Rectal smooth muscle tissue (tissue), 1 donor: Measurements from ENCODE around the gene CENPH.
A peak's percentile ranks its signal among the peaks of the same experiment; 100 is the strongest.
"Not testable (repeated sequence)": the region's sequence is repeated elsewhere in the genome, so short reads cannot be mapped to it uniquely, and the experiment has no call there.

Experiments used
- H3K27ac ChIP-seq: one replicate; pipeline ENCODE4 v1.7.0; 2013; ENCODE audit warnings: low read depth, low read length, inconsistent platforms
- H3K27me3 ChIP-seq: one replicate; pipeline ENCODE4 v1.7.0; 2013; ENCODE audit warnings: low read length; ENCODE audit not compliant: control insufficient read depth, insufficient read depth
- H3K36me3 ChIP-seq: one replicate; pipeline ENCODE4 v1.7.0; 2013; ENCODE audit warnings: low read length; ENCODE audit not compliant: control insufficient read depth, insufficient read depth
- H3K4me1 ChIP-seq: one replicate; pipeline ENCODE4 v1.7.0; 2013; ENCODE audit warnings: low read length; ENCODE audit not compliant: control insufficient read depth, insufficient read depth
- H3K4me3 ChIP-seq: one replicate; pipeline ENCODE4 v1.7.0; 2013; ENCODE audit warnings: low read length
- H3K9ac ChIP-seq: one replicate; pipeline ENCODE4 v1.7.0; 2013; ENCODE audit warnings: low read length

Gene CENPH

GRCh38 chr5:69167929-69168328 is 21.5 kb upstream of the CENPH start:
- Histone ChIP-seq H3K27ac (no peak overlapping the region), H3K9ac (no peak overlapping the region), H3K36me3 (peaks cover 2% of the 10 kb centered on the region), H3K4me3 (peak overlapping the region; percentile 95), H3K4me1 (peaks cover 3% of the 10 kb centered on the region), H3K27me3 (no peaks in the 10 kb centered on the region)

DNA sequence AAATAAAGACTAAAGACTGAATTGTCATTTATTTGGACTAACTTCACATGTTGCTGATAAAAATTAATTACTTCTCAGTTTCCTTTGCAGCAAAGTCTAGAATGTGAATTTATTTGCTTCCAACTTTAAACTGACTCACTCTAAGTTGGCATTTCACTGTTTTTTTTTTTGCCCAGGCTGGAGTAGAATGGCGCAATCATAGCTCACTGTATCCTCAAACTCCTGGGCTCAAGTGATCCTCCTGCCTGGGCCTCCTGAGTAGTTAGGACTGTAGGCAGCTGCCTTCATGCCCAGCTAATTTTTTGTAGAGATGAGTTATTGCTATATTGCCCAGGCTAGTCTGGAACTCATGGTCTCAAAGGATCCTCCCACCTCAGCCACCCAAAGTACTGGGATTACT is 18.9 kb upstream of the CENPH start:
- Histone ChIP-seq H3K36me3 (peaks cover 2% of the 10 kb centered on the region), H3K27ac (no peak overlapping the region), H3K4me1 (peaks cover 3% of the 10 kb centered on the region), H3K4me3 (no peak overlapping the region), H3K27me3 (no peaks in the 10 kb centered on the region), H3K9ac (no peak overlapping the region)

DNA sequence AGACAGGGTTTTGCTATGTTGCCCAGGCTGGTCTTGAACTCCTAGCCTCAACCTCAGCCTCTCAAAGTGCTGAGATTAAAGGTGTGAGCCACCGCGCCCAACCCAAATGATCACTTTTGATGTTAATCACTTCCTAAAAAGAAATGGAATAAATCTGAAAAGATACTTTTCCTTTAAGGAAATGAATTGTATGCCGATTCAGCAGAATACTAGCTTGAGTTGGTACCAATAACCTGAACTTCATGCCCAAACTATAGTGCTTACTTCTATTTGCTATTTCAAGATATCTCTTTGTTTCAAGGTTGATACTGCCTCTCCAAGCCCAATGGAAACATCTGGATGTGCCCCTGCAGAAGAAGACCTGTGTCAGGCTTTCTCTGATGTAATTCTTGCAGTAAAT is 18.4 kb upstream of the CENPH start:
- Histone ChIP-seq H3K27ac (no peak overlapping the region), H3K36me3 (peaks cover 2% of the 10 kb centered on the region), H3K9ac (no peak overlapping the region), H3K4me1 (peaks cover 3% of the 10 kb centered on the region), H3K4me3 (no peak overlapping the region), H3K27me3 (no peaks in the 10 kb centered on the region)

- not testable (repeated sequence) for H3K27me3 ChIP-seq, H3K4me1 ChIP-seq, H3K4me3 ChIP-seq, H3K9ac ChIP-seq, H3K27ac ChIP-seq, H3K36me3 ChIP-seq
These were observed 7.6 kb upstream of the CENPH start for GRCh38 chr5:69181659-69182293.

DNA sequence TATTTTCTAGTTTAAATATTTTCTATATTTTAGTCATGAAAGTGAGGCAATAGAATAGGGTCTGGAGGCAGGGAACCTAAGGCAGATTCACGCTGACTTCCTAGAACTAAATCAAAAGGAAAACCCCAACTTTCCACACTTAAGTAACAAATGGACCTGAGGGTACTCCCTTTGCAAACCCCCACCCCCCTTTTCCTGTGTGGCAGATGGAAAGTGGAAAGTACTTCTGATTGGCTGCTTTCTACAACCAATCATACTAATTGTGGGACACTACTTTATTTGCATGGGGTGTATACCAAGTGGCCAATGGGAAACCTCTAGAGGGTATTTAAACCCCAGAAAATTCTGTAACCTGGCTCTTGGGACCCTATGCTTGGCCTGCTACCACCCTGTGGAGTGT is 4.8 kb upstream of the CENPH start:
- Histone ChIP-seq H3K9ac (no peak overlapping the region), H3K27ac (no peak overlapping the region), H3K36me3 (no peaks in the 10 kb centered on the region), H3K27me3 (no peaks in the 10 kb centered on the region), H3K4me1 (peaks cover 2% of the 10 kb centered on the region), H3K4me3 (no peak overlapping the region)

- Histone ChIP-seq H3K4me3 (no peak overlapping the region), H3K4me1 (peaks cover 7% of the 10 kb centered on the region), H3K27ac (no peak overlapping the region), H3K27me3 (no peaks in the 10 kb centered on the region), H3K36me3 (no peaks in the 10 kb centered on the region), H3K9ac (no peak overlapping the region)
These were observed 2.0 kb upstream of the CENPH start for GRCh38 chr5:69187342-69187741.

DNA sequence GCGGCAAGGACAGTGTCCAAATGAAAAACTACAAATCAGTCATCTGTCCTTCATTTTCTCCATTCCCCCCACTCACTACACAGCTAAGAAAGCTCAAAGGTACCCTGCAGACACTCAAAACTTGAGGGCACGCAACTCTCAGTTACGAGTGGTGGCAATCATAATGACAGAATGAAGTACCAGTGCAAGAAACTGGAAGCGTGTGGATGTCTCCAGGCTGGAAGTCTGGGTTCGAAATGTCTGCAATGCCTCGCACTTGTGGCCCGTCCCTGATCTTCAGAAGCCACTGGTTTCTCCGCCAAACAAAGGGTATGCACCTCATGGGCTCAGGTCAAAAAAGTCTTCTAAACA is 597 bp upstream of the CENPH start:
- Histone ChIP-seq H3K27ac (peak overlapping the region; percentile 16), H3K27me3 (no peaks in the 10 kb centered on the region), H3K4me3 (peak overlapping the region; percentile 94), H3K36me3 (no peaks in the 10 kb centered on the region), H3K9ac (peak overlapping the region; percentile 29), H3K4me1 (peaks cover 7% of the 10 kb centered on the region)

- Histone ChIP-seq H3K4me1 (no peaks in the 10 kb centered on the region), H3K27ac (no peak overlapping the region)
These were observed 13.1 kb downstream of the CENPH start for GRCh38 chr5:69202497-69202896.

DNA sequence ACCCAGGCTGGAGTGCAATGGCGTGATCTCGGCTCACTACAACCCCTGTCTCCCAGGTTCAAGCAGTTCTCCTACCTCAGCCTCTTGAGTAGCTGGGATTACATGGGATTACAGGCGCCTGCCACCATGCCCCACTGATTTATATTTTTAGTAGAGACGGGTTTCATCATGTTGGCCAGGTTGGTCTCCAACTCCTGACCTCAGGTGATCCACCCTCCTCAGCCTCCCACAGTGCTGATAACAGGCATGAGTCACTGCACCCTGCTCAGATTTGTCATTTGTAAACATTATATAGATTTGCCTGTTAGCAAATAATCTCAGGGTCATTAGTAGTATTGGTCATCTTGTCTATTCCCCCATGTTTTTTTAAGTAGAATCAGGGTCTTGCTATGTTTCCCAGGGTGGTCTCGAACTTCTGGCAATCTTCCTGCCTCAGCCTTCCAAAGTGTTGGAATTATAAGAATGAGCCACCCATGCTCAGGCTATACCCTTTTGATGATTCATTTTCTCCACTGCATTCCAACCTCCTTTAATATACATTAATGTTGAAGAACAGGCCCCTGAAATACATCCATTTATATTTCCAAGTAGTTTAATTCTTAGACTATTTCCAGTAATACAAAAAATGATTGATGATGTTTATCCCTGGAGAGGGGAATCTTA is 17.3 kb downstream of the CENPH start:
- Histone ChIP-seq H3K27ac (no peak overlapping the region), H3K27me3 (no peaks in the 10 kb centered on the region), H3K4me3 (no peak overlapping the region), H3K9ac (no peak overlapping the region), H3K36me3 (no peaks in the 10 kb centered on the region), H3K4me1 (no peaks in the 10 kb centered on the region)

More at GRCh38 chr5:69202497-69202896, 13.1 kb downstream of the CENPH start:
- no peaks in the 10 kb centered on the region for H3K27me3 ChIP-seq
- no peaks in the 10 kb centered on the region for H3K36me3 ChIP-seq
- no peak overlapping the region for H3K4me3 ChIP-seq
- H3K9ac ChIP-seq, result no peak overlapping the region

DNA sequence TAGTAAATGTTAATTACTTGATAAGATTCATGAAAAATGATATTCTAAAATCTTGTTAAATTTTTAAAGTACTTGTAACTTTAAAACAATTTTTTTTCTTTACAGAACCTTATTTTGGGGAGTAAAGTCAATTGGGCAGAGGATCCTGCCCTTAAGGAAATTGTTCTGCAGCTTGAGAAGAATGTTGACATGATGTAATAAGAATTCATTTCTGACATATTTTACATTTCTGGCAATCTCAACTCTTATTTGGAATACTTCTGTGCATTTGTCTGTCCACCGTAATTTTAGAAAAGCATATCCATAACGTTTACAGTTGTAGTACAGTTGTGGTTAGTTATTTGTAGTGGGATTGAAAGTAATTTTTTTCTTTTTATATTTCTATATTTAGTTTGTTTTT is 20.2 kb downstream of the CENPH start:
- H3K27ac ChIP-seq, result no peak overlapping the region
- H3K36me3 ChIP-seq, result no peaks in the 10 kb centered on the region
- no peak overlapping the region for H3K9ac ChIP-seq
- H3K27me3 ChIP-seq, result no peaks in the 10 kb centered on the region
- H3K4me1 ChIP-seq, result no peaks in the 10 kb centered on the region
- H3K4me3 ChIP-seq, result no peak overlapping the region

DNA sequence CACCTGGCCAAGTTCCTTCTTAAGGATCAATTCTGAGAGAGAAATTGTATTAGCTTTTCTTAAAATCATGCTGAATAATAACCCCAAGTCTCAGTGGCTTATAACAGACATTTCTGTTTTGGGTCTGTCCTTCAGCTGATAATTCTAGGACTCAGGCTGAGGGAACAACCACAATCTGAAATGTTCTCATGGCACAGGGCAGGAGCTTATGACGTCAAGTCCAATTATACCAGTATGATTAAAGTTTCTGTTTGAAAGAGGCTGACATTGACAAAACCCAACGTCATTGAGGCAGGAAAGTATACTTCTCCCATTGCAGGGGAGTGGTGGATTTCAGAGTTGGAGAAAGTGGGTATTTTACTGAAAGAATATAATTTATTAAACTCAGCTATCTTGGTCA is 21.8 kb downstream of the CENPH start:
- Histone ChIP-seq H3K27ac (no peak overlapping the region), H3K36me3 (no peaks in the 10 kb centered on the region)

GRCh38 chr5:69212022-69212421 is 22.6 kb downstream of the CENPH start:
- H3K4me1 ChIP-seq, result no peaks in the 10 kb centered on the region
- no peaks in the 10 kb centered on the region for H3K27me3 ChIP-seq
- no peak overlapping the region for H3K9ac ChIP-seq
- no peak overlapping the region for H3K27ac ChIP-seq
- no peaks in the 10 kb centered on the region for H3K36me3 ChIP-seq
- no peak overlapping the region for H3K4me3 ChIP-seq

More for the DNA sequence above, 21.8 kb downstream of the CENPH start:
- no peaks in the 10 kb centered on the region for H3K27me3 ChIP-seq
- no peak overlapping the region for H3K9ac ChIP-seq
- H3K4me3 ChIP-seq, result no peak overlapping the region
- H3K4me1 ChIP-seq, result no peaks in the 10 kb centered on the region
